Neural cell (in vitro differentiated cells): Measurements from ENCODE around the gene GALP. TPM values are rescaled to one million over a fixed set of nuclear protein-coding genes. Genes with fewer than 3 reads are reported as not detected.

ENCODE experiments used
- H2AFZ ChIP-seq: fragments of 200-600, 300-800 bp; sonication (generic), shearing (Covaris generic); 2 replicates; pipeline ENCODE4 v1.6.0; 2014; ENCODE audit warnings: low read depth, mild to moderate bottlenecking, antibody characterized with exemption, low read length, moderate library complexity
- H3F3A ChIP-seq: fragments of 200-600 bp; shearing (Covaris generic); 2 replicates; pipeline ENCODE4 v1.6.1; 2016; ENCODE audit warnings: mild to moderate bottlenecking, moderate library complexity, mixed read lengths, antibody characterized with exemption, low read length; ENCODE audit not compliant: insufficient read depth, poor library complexity, severe bottlenecking
- H3K27ac ChIP-seq: fragments of 200-600, 300-800 bp; sonication (generic), shearing (Covaris generic); 2 replicates; pipeline ENCODE4 v1.5.1; 2014; ENCODE audit warnings: mild to moderate bottlenecking, low read length, moderate library complexity
- H3K27me3 ChIP-seq: fragments of 300-800, 200-600 bp; sonication (generic), shearing (Covaris generic); 2 replicates; pipeline ENCODE4 v1.6.0; 2014; ENCODE audit warnings: mild to moderate bottlenecking, low read depth, low read length, moderate library complexity; ENCODE audit not compliant: insufficient read depth
- H3K36me3 ChIP-seq: fragments of 300-800, 200-600 bp; sonication (generic), shearing (Covaris generic); 2 replicates; pipeline ENCODE4 v1.5.1; 2014; ENCODE audit warnings: mild to moderate bottlenecking, antibody characterized with exemption, low read length, moderate library complexity; ENCODE audit not compliant: insufficient read depth
- H3K4me2 ChIP-seq: fragments of 300-800, 200-600 bp; sonication (generic), shearing (Covaris generic); 2 replicates; pipeline ENCODE4 v1.6.0; 2014; ENCODE audit warnings: mild to moderate bottlenecking, low read length
- H3K4me3 ChIP-seq: fragments of 300-800, 200-600 bp; sonication (generic), shearing (Covaris generic); 2 replicates; pipeline ENCODE4 v1.5.1; 2014; ENCODE audit warnings: mild to moderate bottlenecking, low read length, moderate library complexity
- H3K79me2 ChIP-seq: fragments of 200-600 bp; shearing (Covaris generic); replicated peaks from 2 replicates; pipeline ENCODE4 v1.6.0; 2014; ENCODE audit warnings: mild to moderate bottlenecking, low read length, moderate library complexity; ENCODE audit not compliant: insufficient read depth
- H3K9ac ChIP-seq: fragments of 300-800, 200-600 bp; sonication (generic), shearing (Covaris generic); 2 replicates; pipeline ENCODE4 v1.6.1; 2016; ENCODE audit warnings: mild to moderate bottlenecking, low read length, mixed read lengths
- H3K9me2 ChIP-seq: fragments of 200-600 bp; shearing (Covaris generic); 2 replicates; pipeline ENCODE4 v1.6.1; 2016; ENCODE audit warnings: mild to moderate bottlenecking, low read length, mixed read lengths; ENCODE audit not compliant: insufficient read depth
- H3K9me3 ChIP-seq: fragments of 200-600, 300-800 bp; sonication (generic), shearing (Covaris generic); 2 replicates; pipeline ENCODE4 v1.6.1; 2016; ENCODE audit warnings: mild to moderate bottlenecking, mixed run types, low read length, moderate library complexity, mixed read lengths
- H4K20me1 ChIP-seq: fragments of 200-600 bp; shearing (Covaris generic); 2 replicates; pipeline ENCODE4 v1.6.1; 2016; ENCODE audit warnings: mild to moderate bottlenecking, mixed run types; ENCODE audit not compliant: insufficient read depth
- CTCF ChIP-seq: fragments of 450-650 bp; IDR thresholded peaks from 2 replicates; pipeline ENCODE4 v1.5.1; 2014; ENCODE audit warnings: antibody characterized with exemption, mild to moderate bottlenecking, moderate library complexity; ENCODE audit not compliant: poor library complexity, severe bottlenecking
- EP300 ChIP-seq: fragments of 450-650 bp; conservative IDR thresholded peaks from 2 replicates; pipeline ENCODE4 v1.6.1; 2014; ENCODE audit warnings: antibody characterized with exemption, mild to moderate bottlenecking, moderate library complexity; ENCODE audit not compliant: poor library complexity, severe bottlenecking
- EZH2 ChIP-seq: fragments of 200-600, 300-800 bp; shearing (Covaris generic), sonication (generic); IDR thresholded peaks from 2 replicates; pipeline ENCODE4 v1.6.1; 2014; ENCODE audit warnings: antibody characterized with exemption, low read length, borderline replicate concordance, mild to moderate bottlenecking; ENCODE audit not compliant: insufficient read depth, poor library complexity, severe bottlenecking
- MXI1 ChIP-seq: fragments of 450-650 bp; conservative IDR thresholded peaks from 2 replicates; pipeline ENCODE4 v1.6.1; 2014; ENCODE audit warnings: antibody characterized with exemption, mild to moderate bottlenecking; ENCODE audit not compliant: poor library complexity, severe bottlenecking
- POLR2AphosphoS5 ChIP-seq: IDR thresholded peaks from 2 replicates; pipeline ENCODE4 v1.6.1; 2012
- RAD21 ChIP-seq: fragments of 450-650 bp; conservative IDR thresholded peaks from 2 replicates; pipeline ENCODE4 v1.6.1; 2014; ENCODE audit warnings: antibody characterized with exemption, mild to moderate bottlenecking, moderate library complexity
- REST ChIP-seq: IDR thresholded peaks from 2 replicates; pipeline ENCODE4 v1.6.1; 2012; ENCODE audit warnings: borderline replicate concordance
- SMC3 ChIP-seq: fragments of 450-650 bp; conservative IDR thresholded peaks from 2 replicates; pipeline ENCODE4 v1.6.1; 2014; ENCODE audit warnings: antibody characterized with exemption, mild to moderate bottlenecking, moderate library complexity; ENCODE audit not compliant: poor library complexity
- TAF1 ChIP-seq: IDR thresholded peaks from 2 replicates; pipeline ENCODE4 v1.6.1; 2012; ENCODE audit warnings: low read depth
- polyA plus RNA-seq: library from polyadenylated mRNA; depleted of rRNA; stranded (reverse); fragments of >200 nt; gene quantifications from 2 replicates; pipeline ENCODE4 v1.2.3, GENCODE V29; 2014
- small RNA-seq, 3 experiments: library from RNA; depleted of rRNA; stranded (forward); fragments of <200 nt; gene quantifications; one replicate each; pipeline ENCODE3, GENCODE V24; 2012

GALP gene
- polyA plus RNA-seq, 1 donor from 2014 or later, result not detected

GRCh38 chr19:56223481-56223880 lies 47.7 kb downstream of the GALP start:
- no peak overlapping the region for H3K4me2 ChIP-seq
- H3K27ac ChIP-seq, result no peak overlapping the region
- H3K4me3 ChIP-seq, result no peak overlapping the region
- no peaks in the 10 kb centered on the region for H3K79me2 ChIP-seq
- no peak for TF ChIP-seq MXI1
- no peak for TF ChIP-seq CTCF
- no peak for TF ChIP-seq TAF1
- TF ChIP-seq REST, result no peak
- TF ChIP-seq POLR2AphosphoS5, result no peak
- no peak for TF ChIP-seq SMC3
- TF ChIP-seq RAD21, result no peak
- TF ChIP-seq EP300, result no peak
- no peak for TF ChIP-seq EZH2
- no peaks in the 10 kb centered on the region for H3K9me3 ChIP-seq
- H4K20me1 ChIP-seq, result no peaks in the 10 kb centered on the region
- no peak overlapping the region for H3K9ac ChIP-seq
- no peaks in the 10 kb centered on the region for H3K9me2 ChIP-seq
- no peaks in the 10 kb centered on the region for H3K27me3 ChIP-seq
- no peaks in the 10 kb centered on the region for H3F3A ChIP-seq
- no peak overlapping the region for H2AFZ ChIP-seq
- H3K36me3 ChIP-seq, result no peaks in the 10 kb centered on the region

Small RNA genes within 50 kb of the gene (small RNA-seq; reads per million reads assigned to genes)
- gene AC024580.2, result 0 reads per million in 3 experiments

Other genes starting within 250 kb of the GALP start
- not detected in 2 replicates for gene NLRP13, start 243.7 kb upstream of the GALP start, polyA plus RNA-seq
- gene NLRP8, start 228.2 kb upstream of the GALP start, polyA plus RNA-seq, result not detected in 2 replicates
- not detected in 2 replicates for gene NLRP5, start 189.2 kb upstream of the GALP start, polyA plus RNA-seq
- gene ZNF787, start 54.7 kb upstream of the GALP start, polyA plus RNA-seq, result 11.4 and 17.8 TPM in 2 replicates
- 45.6 and 54.2 TPM in 2 replicates for gene ZNF444, start 34.7 kb upstream of the GALP start, polyA plus RNA-seq
- 0.24 TPM in 1 of 2 replicates, not detected in the other for gene ZSCAN5B, start 21.8 kb downstream of the GALP start, polyA plus RNA-seq
- not detected in 2 replicates for gene ZSCAN5C, start 26.3 kb downstream of the GALP start, polyA plus RNA-seq
- gene EDDM13, start 96.7 kb downstream of the GALP start, polyA plus RNA-seq, result not detected in 2 replicates
- 9.2 and 11.8 TPM in 2 replicates for gene ZSCAN5A, start 138.8 kb downstream of the GALP start, polyA plus RNA-seq
- 7.5 and 14.6 TPM in 2 replicates for gene ZNF582, start 217.5 kb downstream of the GALP start, polyA plus RNA-seq
- 31.5 and 39.5 TPM in 2 replicates for gene ZNF583, start 228.3 kb downstream of the GALP start, polyA plus RNA-seq